MCF 10A (cell line): ENCODE results near the gene ACSL3. TPM values are rescaled to one million over a fixed set of nuclear protein-coding genes. Genes with fewer than 3 reads are reported as not detected.

Experiments
- BruUV-seq: library from RNA; stranded (reverse); fragments of 400-500 nt; replicated peaks from 2 replicates; lab custom pipeline; 2021; lab: Mats Ljungman, UMichigan
- CTCF ChIA-PET: fragments of 300-600 bp; sonication (Branson Sonifier 250); formaldehyde crosslinking; extraction: SDS; loops from one replicate; lab custom pipeline; 2021; ENCODE audit warnings: antibody characterized with exemption, inconsistent platforms; lab: Yijun Ruan, JAX
- POLR2A ChIA-PET: fragments of 300-600, 350-650 bp; sonication (Branson Sonifier 250); formaldehyde crosslinking; extraction: SDS; loops from one replicate; lab custom pipeline; 2020; ENCODE audit warnings: antibody characterized with exemption, inconsistent platforms; lab: Yijun Ruan, JAX
- DNase-seq: peaks from one replicate; pipeline ENCODE4 v3.0.0-alpha.2; 2018; ENCODE audit not compliant: unreplicated experiment
- H3K27ac Mint-ChIP-seq: one replicate; pipeline ENCODE4 v1.8.0; 2022; ENCODE audit warnings: mild to moderate bottlenecking, low read depth, mixed read lengths; ENCODE audit not compliant: unreplicated experiment
- H3K27me3 Mint-ChIP-seq: one replicate; pipeline ENCODE4 v1.8.0; 2022; ENCODE audit warnings: mixed read lengths; ENCODE audit not compliant: insufficient read depth, unreplicated experiment
- H3K36me3 Mint-ChIP-seq: one replicate; pipeline ENCODE4 v1.8.0; 2022; ENCODE audit warnings: mild to moderate bottlenecking, moderate library complexity, mixed read lengths; ENCODE audit not compliant: insufficient read depth, unreplicated experiment
- H3K4me1 Mint-ChIP-seq: one replicate; pipeline ENCODE4 v1.8.0; 2022; ENCODE audit warnings: mixed read lengths; ENCODE audit not compliant: insufficient read depth, unreplicated experiment
- H3K4me3 Mint-ChIP-seq: one replicate; pipeline ENCODE4 v1.8.0; 2022; ENCODE audit warnings: mild to moderate bottlenecking, moderate library complexity, mixed read lengths; ENCODE audit not compliant: unreplicated experiment
- H3K9me3 Mint-ChIP-seq: one replicate; pipeline ENCODE4 v1.8.0; 2022; ENCODE audit warnings: mixed read lengths; ENCODE audit not compliant: unreplicated experiment
- CTCF ChIP-seq: fragments of 200-600 bp; IDR thresholded peaks from one replicate; pipeline ENCODE4 v1.8.0; 2022; ENCODE audit warnings: antibody characterized with exemption, mild to moderate bottlenecking; ENCODE audit not compliant: unreplicated experiment
- intact Hi-C: fragments of 100-400 bp; cut with micrococcal nuclease; formaldehyde crosslinking; loops from 2 replicates; pipeline ENCODE4 v1.14.1; 2022
- total RNA-seq: library from RNA; stranded (reverse); gene quantifications from 2 replicates; pipeline ENCODE4 v1.2.3, GENCODE V29; 2022

Gene ACSL3
- total RNA-seq, 1 experiment from 2014 or later = 183 TPM

GRCh38 chr2:222883420-222883819, 22.6 kb downstream of the ACSL3 start:
- no TSS peak for BruUV-seq
- H3K27me3 Mint-ChIP-seq = no peaks in the 10 kb centered on the region
- H3K4me1 Mint-ChIP-seq = peaks cover 49% of the 10 kb centered on the region
- no peak for DNase-seq
- no peak for TF ChIP-seq CTCF
- H3K4me3 Mint-ChIP-seq = no peak overlapping the region
- intact Hi-C loops = no loop called here
- peak overlapping the region; percentile 70 for H3K27ac Mint-ChIP-seq
- ChIA-PET POLR2A (interaction anchor here (0.7 to 13.3 kb wide), 2 partner anchors 19 to 41 kb away, joined by 3 to 240 read pairs; partner anchors contain the start of gene ACSL3), CTCF (interaction anchor here (2.3 kb wide), 1 partner anchor 193 kb away, joined by 7 read pairs; no protein-coding TSS in a partner anchor)
- peaks cover 12% of the 10 kb centered on the region for H3K36me3 Mint-ChIP-seq
- H3K9me3 Mint-ChIP-seq = no peaks in the 10 kb centered on the region

GRCh38 chr2:222884114-222884771, 23.4 kb downstream of the ACSL3 start:
- BruUV-seq = no TSS peak
- DNase-seq = no peak
- no peaks in the 10 kb centered on the region for H3K27me3 Mint-ChIP-seq
- CTCF ChIA-PET = interaction anchor here (0.6 to 2.6 kb wide), 3 partner anchors 19 to 194 kb away, joined by 3 to 9 read pairs (median 3); no protein-coding TSS in a partner anchor
- peaks cover 46% of the 10 kb centered on the region for H3K4me1 Mint-ChIP-seq
- TF ChIP-seq CTCF = no peak
- no peaks in the 10 kb centered on the region for H3K9me3 Mint-ChIP-seq
- H3K36me3 Mint-ChIP-seq = peaks cover 15% of the 10 kb centered on the region
- H3K4me3 Mint-ChIP-seq = no peak overlapping the region
- peak overlapping the region; percentile 70 for H3K27ac Mint-ChIP-seq
- POLR2A ChIA-PET = interaction anchor here (0.7 to 13.3 kb wide), 3 partner anchors 19 to 366 kb away, joined by 3 to 240 read pairs (median 9); partner anchors contain the start of gene ACSL3
- intact Hi-C loops = no loop called here

- BruUV-seq = no TSS peak
- no peak for DNase-seq
- ChIA-PET CTCF (interaction anchor here (0.6 to 2.6 kb wide), 5 partner anchors 10 to 195 kb away, joined by 3 to 9 read pairs (median 3); no protein-coding TSS in a partner anchor), POLR2A (interaction anchor here (0.7 to 13.3 kb wide), 5 partner anchors 9 to 366 kb away, joined by 3 to 240 read pairs (median 4); partner anchors contain the start of gene ACSL3)
- Mint-ChIP-seq H3K9me3 (no peaks in the 10 kb centered on the region), H3K27ac (no peak overlapping the region), H3K4me1 (peaks cover 46% of the 10 kb centered on the region), H3K27me3 (no peaks in the 10 kb centered on the region), H3K36me3 (peaks cover 20% of the 10 kb centered on the region), H3K4me3 (no peak overlapping the region)
- intact Hi-C loops = no loop called here
- TF ChIP-seq CTCF = no peak
Observed at GRCh38 chr2:222884805-222885424, 24.1 kb downstream of the ACSL3 start.

- Mint-ChIP-seq H3K9me3 (no peaks in the 10 kb centered on the region), H3K4me1 (peaks cover 49% of the 10 kb centered on the region)
- DNase-seq = no peak
Observed at GRCh38 chr2:222887124-222887523, 26.3 kb downstream of the ACSL3 start.

More at GRCh38 chr2:222887124-222887523, 26.3 kb downstream of the ACSL3 start:
- ChIA-PET POLR2A (interaction anchor here (0.5 to 13.3 kb wide), 6 partner anchors 9 to 231 kb away, joined by 3 to 240 read pairs (median 4); partner anchors contain the start of genes ACSL3 and FARSB), CTCF (interaction anchor here (0.6 kb wide), 1 partner anchor 948 kb away, joined by 5 read pairs; no protein-coding TSS in a partner anchor)
- H3K4me3 Mint-ChIP-seq = no peak overlapping the region
- no peak overlapping the region for H3K27ac Mint-ChIP-seq
- intact Hi-C loops = no loop called here
- no peak for TF ChIP-seq CTCF
- H3K36me3 Mint-ChIP-seq = peaks cover 20% of the 10 kb centered on the region
- BruUV-seq = no TSS peak
- no peaks in the 10 kb centered on the region for H3K27me3 Mint-ChIP-seq
